GM19438 (cell line): ENCODE results near the gene RPS28.

Experiments used
- ATAC-seq: cut with Tn5 transposase; IDR thresholded peaks from one replicate; pipeline ENCODE4 v1.9.1; 2021; ENCODE audit warnings: low read depth; ENCODE audit not compliant: unreplicated experiment

The RPS28 gene

GRCh38 chr19:8319807-8320520, 1.3 kb upstream of the RPS28 start:
- ATAC-seq = no peak

- ATAC-seq = peak; percentile 18
Observed at GRCh38 chr19:8320564-8321066, 681 bp upstream of the RPS28 start.

GRCh38 chr19:8321986-8322637, 816 bp downstream of the RPS28 start:
- ATAC-seq = no peak

- ATAC-seq = no peak
Observed at GRCh38 chr19:8322638-8322997, 1.3 kb downstream of the RPS28 start.

- no peak for ATAC-seq
Observed at GRCh38 chr19:8323781-8324185, 2.5 kb downstream of the RPS28 start.

GRCh38 chr19:8324186-8325050, 3.1 kb downstream of the RPS28 start:
- no peak for ATAC-seq

- no peak for ATAC-seq
Observed at GRCh38 chr19:8325454-8325853, 4.2 kb downstream of the RPS28 start.

- ATAC-seq = no peak
Observed at GRCh38 chr19:8329996-8330395, 8.7 kb downstream of the RPS28 start.

- ATAC-seq = no peak
Observed at GRCh38 chr19:8331263-8331845, 10.1 kb downstream of the RPS28 start.

GRCh38 chr19:8332976-8333766, 11.9 kb downstream of the RPS28 start:
- ATAC-seq = no peak

GRCh38 chr19:8333767-8334457, 12.6 kb downstream of the RPS28 start:
- ATAC-seq = no peak

GRCh38 chr19:8334458-8335342, 13.4 kb downstream of the RPS28 start:
- no peak for ATAC-seq

GRCh38 chr19:8335343-8336071, 14.2 kb downstream of the RPS28 start:
- ATAC-seq = no peak

- ATAC-seq = no peak
Observed at GRCh38 chr19:8336072-8336569, 14.8 kb downstream of the RPS28 start.

- ATAC-seq = no peak
Observed at GRCh38 chr19:8336660-8337059, 15.4 kb downstream of the RPS28 start.

GRCh38 chr19:8337728-8338127, 16.4 kb downstream of the RPS28 start:
- no peak for ATAC-seq

- ATAC-seq = no peak
Observed at GRCh38 chr19:8338835-8339234, 17.5 kb downstream of the RPS28 start.
